GM19238 (cell line): ENCODE results near the gene ATP5IF1.

Experiments used
- DNase-seq: peaks from one replicate; pipeline ENCODE4 v3.0.0; 2011; ENCODE audit warnings: low spot score; ENCODE audit not compliant: insufficient read length

Gene ATP5IF1

GRCh38 chr1:28235755-28236655, at the start of gene ATP5IF1:
TSS of gene ATP5IF1 (plus strand) at chr1:28236124. CDS start at chr1:28236184, 60 bp downstream.
- DNase-seq: peak; percentile 97

- DNase-seq: no peak
These were observed 45.5 kb upstream of the ATP5IF1 start for GRCh38 chr1:28190337-28190979.

- DNase-seq: no peak
These were observed 44.8 kb upstream of the ATP5IF1 start for GRCh38 chr1:28190996-28191645.

GRCh38 chr1:28193701-28194161, 42.2 kb upstream of the ATP5IF1 start:
- DNase-seq: no peak

- DNase-seq: no peak
These were observed 41.4 kb upstream of the ATP5IF1 start for GRCh38 chr1:28194326-28195035.

GRCh38 chr1:28195780-28196179, 40.1 kb upstream of the ATP5IF1 start:
- no peak for DNase-seq

- DNase-seq: no peak
These were observed 39.6 kb upstream of the ATP5IF1 start for GRCh38 chr1:28196330-28196729.

GRCh38 chr1:28197682-28198415, 38.1 kb upstream of the ATP5IF1 start:
- DNase-seq: no peak

- DNase-seq: peak; percentile 63
These were observed 36.3 kb upstream of the ATP5IF1 start for GRCh38 chr1:28199328-28200233.

GRCh38 chr1:28200234-28200873, 35.6 kb upstream of the ATP5IF1 start:
- no peak for DNase-seq

- DNase-seq: no peak
These were observed 30.7 kb upstream of the ATP5IF1 start for GRCh38 chr1:28205243-28205642.

- peak; percentile 32 for DNase-seq
These were observed 27.0 kb upstream of the ATP5IF1 start for GRCh38 chr1:28208818-28209441.

- DNase-seq: no peak
These were observed 26.2 kb upstream of the ATP5IF1 start for GRCh38 chr1:28209700-28210099.

- no peak for DNase-seq
These were observed 22.6 kb upstream of the ATP5IF1 start for GRCh38 chr1:28213315-28213714.

GRCh38 chr1:28229089-28229488, 6.8 kb upstream of the ATP5IF1 start:
- no peak for DNase-seq

GRCh38 chr1:28229996-28230395, 5.9 kb upstream of the ATP5IF1 start:
- DNase-seq: no peak

- peak; percentile 86 for DNase-seq
These were observed 3.2 kb upstream of the ATP5IF1 start, which contains the start of gene DNAJC8 for GRCh38 chr1:28232558-28233263. TSS of gene DNAJC8 (minus strand) at chr1:28233029. CDS start at chr1:28232998, 31 bp downstream.

GRCh38 chr1:28233264-28233606, 2.7 kb upstream of the ATP5IF1 start:
- DNase-seq: no peak
